ENCODE measurements around the gene MLPH.

DNA sequence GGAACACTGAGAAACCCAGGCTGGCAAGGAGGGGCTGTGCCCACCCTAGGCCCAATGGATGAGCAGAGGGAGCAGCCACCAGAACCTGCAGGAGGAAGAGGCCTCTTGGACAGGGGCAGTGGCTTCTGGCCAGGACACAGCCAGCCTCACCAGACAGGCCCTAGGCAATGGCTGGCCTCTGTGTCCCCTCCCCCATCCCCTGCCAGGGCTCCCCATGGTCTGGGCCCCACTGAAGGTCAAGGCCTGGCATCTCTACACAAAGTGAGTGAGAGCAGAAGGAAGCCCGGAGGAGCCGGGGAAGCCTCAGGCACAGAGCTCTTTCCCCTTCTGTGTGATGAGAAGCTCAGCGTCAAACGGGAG lies 85.7 kb downstream of the MLPH start:
- TF ChIP-seq, protein P1, sequence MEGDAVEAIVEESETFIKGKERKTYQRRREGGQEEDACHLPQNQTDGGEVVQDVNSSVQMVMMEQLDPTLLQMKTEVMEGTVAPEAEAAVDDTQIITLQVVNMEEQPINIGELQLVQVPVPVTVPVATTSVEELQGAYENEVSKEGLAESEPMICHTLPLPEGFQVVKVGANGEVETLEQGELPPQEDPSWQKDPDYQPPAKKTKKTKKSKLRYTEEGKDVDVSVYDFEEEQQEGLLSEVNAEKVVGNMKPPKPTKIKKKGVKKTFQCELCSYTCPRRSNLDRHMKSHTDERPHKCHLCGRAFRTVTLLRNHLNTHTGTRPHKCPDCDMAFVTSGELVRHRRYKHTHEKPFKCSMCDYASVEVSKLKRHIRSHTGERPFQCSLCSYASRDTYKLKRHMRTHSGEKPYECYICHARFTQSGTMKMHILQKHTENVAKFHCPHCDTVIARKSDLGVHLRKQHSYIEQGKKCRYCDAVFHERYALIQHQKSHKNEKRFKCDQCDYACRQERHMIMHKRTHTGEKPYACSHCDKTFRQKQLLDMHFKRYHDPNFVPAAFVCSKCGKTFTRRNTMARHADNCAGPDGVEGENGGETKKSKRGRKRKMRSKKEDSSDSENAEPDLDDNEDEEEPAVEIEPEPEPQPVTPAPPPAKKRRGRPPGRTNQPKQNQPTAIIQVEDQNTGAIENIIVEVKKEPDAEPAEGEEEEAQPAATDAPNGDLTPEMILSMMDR (IDR thresholded peaks at IDR 0.05), result no peak
- TF ChIP-seq POLR2A (IDR thresholded peaks at IDR 0.05) (no peak), POLR2AphosphoS5 (IDR thresholded peaks at IDR 0.05) (no peak)
